SKM-1 treated with dmso at 0.1 percent for 144 hours (cell line): ENCODE results near the gene OSBPL7.

Source experiments
- DNase-seq: peaks from one replicate; lab custom pipeline; 2025; ENCODE audit not compliant: unreplicated experiment; lab: John Stamatoyannopoulos, UW

The OSBPL7 gene

DNA sequence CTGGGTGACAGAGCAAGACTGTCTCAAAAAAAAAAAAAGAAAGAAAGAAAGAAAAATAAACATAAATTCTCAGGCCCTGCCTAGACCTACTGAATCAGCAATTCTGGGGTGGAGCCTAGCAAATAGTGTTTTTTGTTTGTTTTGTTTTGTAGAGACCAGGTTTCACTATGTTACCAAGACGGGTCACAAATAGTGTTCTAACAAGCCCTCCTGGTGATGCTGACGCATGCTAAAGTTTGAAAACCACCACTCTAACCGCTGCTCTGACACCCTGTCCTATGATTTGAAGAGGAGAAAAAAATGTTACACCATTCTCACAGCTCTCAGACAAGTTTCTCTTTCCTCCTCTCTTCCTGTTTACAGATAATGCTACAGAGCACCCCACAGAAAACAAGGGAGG lies 8.3 kb upstream of the OSBPL7 start:
- no peak for DNase-seq

DNA sequence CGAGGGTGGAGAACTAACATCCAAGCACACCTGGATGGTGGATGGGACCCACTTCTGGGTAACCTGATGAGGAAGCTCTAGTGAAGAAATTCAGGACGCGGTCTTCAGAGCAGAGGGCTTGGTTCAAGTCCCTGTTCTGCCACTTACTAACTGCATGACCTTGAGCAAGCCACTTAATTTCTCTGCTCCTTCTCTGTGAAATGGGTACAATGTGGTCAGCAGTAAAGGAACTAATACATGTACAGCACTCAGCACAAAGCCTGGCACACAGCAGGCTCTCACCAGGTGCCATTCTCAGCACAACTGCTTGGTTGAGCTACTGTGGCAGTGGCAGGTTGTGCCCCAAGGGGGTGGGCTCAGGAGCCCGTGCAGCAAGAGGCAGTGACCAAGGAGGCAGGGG lies 1.9 kb upstream of the OSBPL7 start:
- DNase-seq = no peak

DNA sequence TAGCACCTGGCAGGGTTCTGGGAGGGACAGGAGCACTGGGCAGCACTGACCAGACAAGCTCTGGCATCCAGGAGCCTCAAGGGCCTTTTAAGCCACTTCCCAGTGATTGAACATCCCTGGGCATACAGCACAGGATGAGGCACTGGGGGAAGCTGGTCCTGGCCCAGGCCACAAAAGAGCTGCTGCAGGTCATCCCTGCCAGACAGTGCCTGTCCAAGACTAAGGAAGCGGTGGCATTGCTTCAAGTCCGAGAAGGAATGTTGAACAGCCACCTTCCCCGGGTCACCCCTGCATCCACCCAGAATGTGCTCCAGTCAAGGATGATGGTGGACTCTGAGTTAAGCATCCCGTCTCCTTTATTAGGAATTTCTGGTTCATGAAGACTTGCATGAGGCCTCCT lies 1.2 kb upstream of the OSBPL7 start:
- DNase-seq = no peak

DNA sequence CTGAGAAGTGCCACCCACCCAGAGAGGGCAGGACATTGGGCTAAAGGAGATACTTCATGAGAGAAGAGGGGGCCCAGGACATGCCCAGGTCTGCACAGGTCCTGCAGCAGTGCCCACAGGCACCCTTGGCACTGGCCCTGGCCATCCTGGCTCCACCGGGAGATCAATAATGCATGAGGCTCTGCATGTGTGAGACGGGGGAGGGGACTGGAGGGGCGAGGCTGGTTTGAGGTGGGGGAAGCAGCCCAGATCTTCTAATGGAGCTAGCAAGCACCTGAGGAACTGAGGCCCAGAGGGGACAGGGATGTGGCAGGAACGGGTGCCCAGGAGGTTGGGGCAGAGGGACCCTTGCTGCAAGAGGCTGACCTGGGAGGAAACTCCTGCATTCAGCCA lies 567 bp downstream of the OSBPL7 start:
- DNase-seq = no peak

- no peak for DNase-seq
Observed at GRCh38 chr17:47820033-47820789, 1.4 kb downstream of the OSBPL7 start.

DNA sequence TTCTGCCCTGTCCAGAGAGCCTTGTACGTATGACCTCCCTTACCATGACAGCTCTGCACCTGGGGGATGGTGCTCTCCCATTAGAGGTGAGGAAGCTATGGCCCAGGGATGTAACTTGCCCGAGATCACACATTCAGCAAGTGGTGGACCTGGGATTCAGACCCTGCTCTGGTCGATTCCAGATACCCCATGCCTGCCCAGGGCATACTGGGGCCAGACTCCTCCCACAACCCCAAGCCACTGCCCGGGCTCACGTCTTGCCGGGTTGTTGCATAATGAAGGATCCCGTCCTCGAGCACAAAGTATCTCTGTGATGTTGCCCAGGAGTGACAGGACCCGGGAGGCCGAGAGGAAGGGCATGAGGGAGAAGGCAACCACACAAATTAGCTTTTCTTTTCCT lies 2.1 kb downstream of the OSBPL7 start:
- no peak for DNase-seq

- DNase-seq = no peak
Observed at GRCh38 chr17:47818002-47818695, 3.4 kb downstream of the OSBPL7 start.

DNA sequence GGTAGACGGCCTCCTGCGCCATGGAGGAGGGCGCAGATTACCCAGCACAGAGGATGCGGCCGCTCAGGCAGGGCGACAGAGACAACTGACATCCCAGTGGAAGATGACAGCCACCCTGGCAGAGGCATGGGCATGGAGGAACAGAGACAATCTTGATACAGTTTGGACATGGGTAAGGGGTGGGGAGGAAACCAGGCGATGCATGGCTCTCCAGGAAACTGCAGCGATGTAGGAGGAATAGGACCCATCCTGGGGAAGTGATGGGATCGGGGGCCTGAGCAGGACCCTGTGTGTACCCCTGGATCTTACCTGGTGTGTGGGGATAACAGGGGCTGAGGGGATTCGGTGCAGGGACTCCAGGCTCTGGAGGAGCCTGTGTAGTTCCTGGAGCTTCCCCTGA lies 4.6 kb downstream of the OSBPL7 start:
- no peak for DNase-seq

DNA sequence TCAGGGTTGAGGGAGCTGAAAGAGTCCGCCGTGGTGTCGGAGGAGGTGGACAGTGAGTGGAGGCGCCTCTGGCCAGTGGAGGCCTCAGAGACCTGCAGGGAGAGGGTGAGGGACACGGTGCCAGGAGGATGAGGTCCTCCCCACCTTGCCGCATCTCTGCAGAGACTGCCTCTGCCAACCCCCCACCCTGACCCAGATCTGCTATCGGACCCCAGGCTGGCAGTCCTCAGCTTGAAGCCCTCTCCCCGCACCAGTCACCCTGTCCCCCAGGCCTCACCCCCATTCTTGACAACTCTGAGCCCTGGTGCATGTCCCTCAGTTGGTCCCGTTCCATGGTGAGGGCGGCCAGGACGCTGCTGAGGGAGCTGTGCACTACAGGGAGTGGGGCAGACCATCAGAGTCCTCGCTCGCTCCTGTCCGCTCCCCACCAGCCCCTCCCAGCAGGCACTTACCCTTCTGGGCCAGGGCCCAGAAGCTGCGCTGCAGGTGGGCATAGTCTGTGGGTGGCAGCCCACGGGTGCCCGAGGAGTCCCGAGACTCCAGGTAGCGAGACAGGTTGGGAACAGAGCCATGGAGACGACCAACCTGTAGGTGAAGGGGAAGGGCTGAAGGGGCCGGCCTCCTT lies 5.4 kb downstream of the OSBPL7 start:
- DNase-seq = no peak

GRCh38 chr17:47815106-47815918 lies 6.3 kb downstream of the OSBPL7 start:
- no peak for DNase-seq

DNA sequence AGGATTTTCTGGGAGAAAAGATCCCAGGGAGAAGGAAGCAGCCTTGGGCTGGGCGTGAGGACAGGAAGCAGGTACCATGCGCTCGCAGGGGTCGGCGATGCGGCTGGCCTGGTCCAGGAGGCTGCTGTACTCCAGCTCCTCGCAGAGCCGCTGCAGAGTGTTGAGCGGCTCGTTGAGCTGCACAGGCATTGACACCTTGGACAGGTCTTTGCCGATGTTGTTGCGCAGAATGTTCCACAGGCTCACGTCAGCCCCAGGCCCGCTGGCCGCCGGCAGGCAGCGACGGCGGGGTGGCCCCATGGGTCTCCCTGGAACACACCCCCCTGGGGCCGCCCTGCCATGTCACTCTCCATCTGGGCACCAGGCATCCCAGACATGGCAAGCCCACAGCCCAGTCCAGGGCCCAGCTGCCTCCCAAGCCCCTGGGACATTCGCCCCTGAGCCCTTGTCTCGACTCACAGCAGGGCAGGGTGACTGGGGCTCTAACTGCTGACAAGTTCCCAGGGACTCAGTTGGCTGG lies 8.0 kb downstream of the OSBPL7 start:
- DNase-seq = no peak

GRCh38 chr17:47813077-47813476 lies 8.5 kb downstream of the OSBPL7 start:
- no peak for DNase-seq

GRCh38 chr17:47812146-47812920 lies 9.3 kb downstream of the OSBPL7 start:
- no peak for DNase-seq

- no peak for DNase-seq
Observed at GRCh38 chr17:47811709-47812108, 9.9 kb downstream of the OSBPL7 start.

DNA sequence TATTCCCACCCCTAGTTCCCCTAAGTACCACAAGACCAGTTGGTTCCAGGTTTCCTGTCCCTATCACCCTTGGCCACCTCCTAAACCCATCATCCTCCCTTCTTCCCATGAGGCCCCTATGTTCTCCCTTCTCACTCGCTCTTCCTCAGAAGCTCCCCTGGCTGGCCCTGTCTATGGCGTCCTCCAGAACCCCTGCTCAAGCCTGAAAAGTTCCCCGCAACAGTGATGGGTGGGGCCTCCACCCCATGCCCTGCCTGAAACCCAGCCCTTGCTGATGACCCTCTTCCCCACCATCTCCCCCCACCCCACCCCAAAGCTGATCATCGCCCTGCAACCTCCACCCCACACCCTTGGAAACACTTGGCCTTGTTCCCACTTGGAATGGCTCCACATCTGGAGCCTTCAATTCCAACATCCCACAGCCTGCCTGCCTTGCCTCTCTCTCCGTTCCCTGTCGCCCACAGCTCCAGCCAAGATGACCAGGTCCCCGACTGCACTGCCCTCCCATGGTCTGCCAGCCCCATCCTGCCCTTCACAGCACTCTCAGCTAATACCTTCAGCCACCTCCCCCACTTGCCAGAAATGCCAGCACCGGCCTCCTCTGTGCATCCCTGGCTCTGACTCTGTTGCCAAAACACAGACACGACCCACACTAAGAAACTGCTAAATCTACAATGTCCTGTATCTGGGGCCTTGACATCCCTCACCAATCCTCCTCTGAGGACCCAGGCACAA lies 10.5 kb downstream of the OSBPL7 start:
- DNase-seq = no peak

GRCh38 chr17:47810200-47810821 lies 11.3 kb downstream of the OSBPL7 start:
- DNase-seq = no peak

- no peak for DNase-seq
Observed at GRCh38 chr17:47808830-47809480, 12.6 kb downstream of the OSBPL7 start.

DNA sequence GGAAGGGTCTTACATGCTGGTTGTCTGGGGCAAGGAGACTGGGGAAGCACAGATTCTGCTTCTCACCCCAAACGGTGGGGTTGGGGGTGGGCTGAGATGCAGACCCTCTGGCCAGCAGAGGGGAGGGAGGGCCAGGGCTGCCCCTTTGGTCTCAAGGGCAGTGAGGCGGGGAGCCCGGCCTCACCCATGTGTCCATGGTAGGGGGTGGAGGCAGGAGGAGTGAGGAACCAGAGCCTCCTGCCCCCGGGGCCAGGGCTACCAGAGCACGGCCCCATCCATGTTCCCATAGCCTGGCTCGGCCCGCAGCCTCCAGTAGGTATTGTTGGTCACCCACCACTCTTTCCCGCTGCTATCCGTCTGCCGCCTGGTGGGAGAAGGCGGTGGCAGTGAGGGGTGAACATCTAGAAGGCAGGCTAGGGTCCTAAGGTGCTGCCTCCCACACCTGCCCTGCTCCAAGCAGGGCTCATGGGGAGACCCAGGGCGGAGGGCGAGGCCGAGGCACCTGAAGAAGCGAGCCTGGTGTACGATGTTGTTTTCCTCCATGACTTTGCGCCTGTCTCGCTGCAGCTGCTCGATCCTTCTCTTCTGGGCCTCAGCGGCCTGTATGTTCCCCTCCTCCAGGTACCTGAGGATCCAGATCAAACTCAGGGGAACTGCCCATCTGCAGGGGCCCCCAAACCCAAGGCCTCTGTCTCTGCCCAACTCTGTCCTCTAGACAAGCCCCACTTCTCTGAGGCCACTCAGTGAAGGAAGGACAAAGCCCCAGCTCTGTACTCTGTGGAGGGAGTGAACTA lies 13.4 kb downstream of the OSBPL7 start:
- no peak for DNase-seq
